Breast epithelium (tissue), 3 donors: ENCODE results near the gene GNB2.

ENCODE experiments used
- CTCF ChIP-seq, 3 donors: fragments of 450-650 bp; IDR thresholded peaks; one replicate each; pipeline ENCODE4 v1.5.1; 2016 to 2017; ENCODE audit warnings: antibody characterized with exemption in 3 of 3, mild to moderate bottlenecking in 3 of 3, moderate library complexity in 3 of 3
- POLR2A ChIP-seq: fragments of 450-650 bp; IDR thresholded peaks from one replicate; pipeline ENCODE4 v1.6.1; 2016; ENCODE audit warnings: antibody characterized with exemption, mild to moderate bottlenecking, moderate library complexity
- POLR2AphosphoS5 ChIP-seq, 3 donors: sonication (generic); formaldehyde crosslinking; IDR thresholded peaks; one replicate each; pipeline ENCODE4 v1.6.1; 2017; ENCODE audit warnings: antibody characterized with exemption in 3 of 3

DNA sequence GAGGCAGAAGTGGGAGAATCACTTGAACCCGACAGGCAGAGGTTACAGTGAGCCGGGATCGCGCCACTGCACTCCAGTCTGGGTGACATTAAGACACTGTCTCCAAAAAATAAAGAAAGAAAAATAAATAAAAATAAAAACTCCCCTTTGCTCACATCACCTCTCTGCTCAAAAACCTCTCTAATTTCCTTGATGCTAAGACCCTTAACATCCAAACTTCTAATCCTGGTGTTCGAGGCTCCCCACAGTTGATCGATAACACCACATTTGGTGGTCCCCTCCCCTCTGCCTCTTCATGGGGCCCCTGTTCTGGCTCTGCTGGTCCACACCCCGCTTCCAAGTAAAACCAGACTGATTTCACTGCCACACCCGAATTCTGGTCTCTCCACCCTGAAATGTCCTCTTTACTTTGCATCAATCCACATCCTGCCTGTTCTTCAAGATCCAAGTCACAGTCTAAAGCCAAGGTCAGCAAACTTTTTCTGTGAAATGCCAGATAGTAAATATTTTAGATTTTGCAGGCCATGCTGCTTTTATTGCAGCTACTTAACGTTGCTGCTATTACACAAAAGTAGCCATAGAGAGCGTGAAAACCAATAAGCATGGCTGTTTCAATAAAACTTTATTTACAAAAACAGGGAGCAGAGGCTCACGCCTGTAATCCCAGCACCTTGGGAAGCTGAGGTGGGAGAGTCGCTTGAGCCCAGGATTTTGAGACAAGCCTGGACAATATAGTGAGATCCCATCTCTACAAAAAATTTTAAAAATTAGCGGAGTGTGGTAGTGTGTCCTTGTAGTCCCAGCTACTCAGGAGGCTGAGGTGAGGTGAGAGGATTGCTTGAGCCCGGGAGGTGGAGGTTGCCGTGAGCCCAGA, 49.4 kb upstream of the GNB2 start:
- TF ChIP-seq CTCF (IDR thresholded peaks at IDR 0.05) (no peak), POLR2AphosphoS5 (IDR thresholded peaks at IDR 0.05) (no peak), POLR2A (no peak)
